IMR-90 (cell line): ENCODE results near the gene CARD19.

Experiments
- CEBPB ChIP-seq: IDR thresholded peaks from 2 replicates; pipeline ENCODE4 v1.6.1; 2012; ENCODE audit warnings: low read depth, low read length, improper control_type of control experiment
- CHD1 ChIP-seq: IDR thresholded peaks from 2 replicates; pipeline ENCODE4 v1.6.1; 2012; ENCODE audit warnings: low read depth, low read length, improper control_type of control experiment
- FOS ChIP-seq: fragments of 150-350 bp; IDR thresholded peaks from 2 replicates; pipeline ENCODE4 v1.6.1; 2016; ENCODE audit warnings: low read depth, low read length
- MAZ ChIP-seq: IDR thresholded peaks from 2 replicates; pipeline ENCODE4 v1.6.1; 2012; ENCODE audit warnings: low read depth, mild to moderate bottlenecking, low read length, improper control_type of control experiment, moderate library complexity, borderline replicate concordance
- MXI1 ChIP-seq: IDR thresholded peaks from 2 replicates; pipeline ENCODE4 v1.6.1; 2012; ENCODE audit warnings: low read depth, mild to moderate bottlenecking, low read length, moderate library complexity, borderline replicate concordance
- POLR2A ChIP-seq: IDR thresholded peaks from 2 replicates; pipeline ENCODE4 v1.6.1; 2012; ENCODE audit warnings: mild to moderate bottlenecking, low read depth, low read length
- RAD21 ChIP-seq: IDR thresholded peaks from 2 replicates; pipeline ENCODE4 v1.6.1; 2012; ENCODE audit warnings: low read length, improper control_type of control experiment
- RCOR1 ChIP-seq: IDR thresholded peaks from 2 replicates; pipeline ENCODE4 v1.6.1; 2012; ENCODE audit warnings: mild to moderate bottlenecking, low read length, improper control_type of control experiment; ENCODE audit not compliant: insufficient replicate concordance
- RFX5 ChIP-seq: IDR thresholded peaks from 2 replicates; pipeline ENCODE4 v1.8.0; 2012; ENCODE audit warnings: low read depth, mild to moderate bottlenecking, low read length, moderate library complexity
- TF ChIP-seq, protein P1 (sequence below): conservative IDR thresholded peaks from 2 replicates; pipeline ENCODE4 v1.5.1; 2012; ENCODE audit warnings: mild to moderate bottlenecking, low read depth, low read length, improper control_type of control experiment
- TF ChIP-seq, protein P2 (sequence below): fragments of 150-350 bp; IDR thresholded peaks from 2 replicates; pipeline ENCODE4 v1.6.1; 2016; ENCODE audit warnings: low read depth, mild to moderate bottlenecking, low read length, moderate library complexity, borderline replicate concordance

DNA sequence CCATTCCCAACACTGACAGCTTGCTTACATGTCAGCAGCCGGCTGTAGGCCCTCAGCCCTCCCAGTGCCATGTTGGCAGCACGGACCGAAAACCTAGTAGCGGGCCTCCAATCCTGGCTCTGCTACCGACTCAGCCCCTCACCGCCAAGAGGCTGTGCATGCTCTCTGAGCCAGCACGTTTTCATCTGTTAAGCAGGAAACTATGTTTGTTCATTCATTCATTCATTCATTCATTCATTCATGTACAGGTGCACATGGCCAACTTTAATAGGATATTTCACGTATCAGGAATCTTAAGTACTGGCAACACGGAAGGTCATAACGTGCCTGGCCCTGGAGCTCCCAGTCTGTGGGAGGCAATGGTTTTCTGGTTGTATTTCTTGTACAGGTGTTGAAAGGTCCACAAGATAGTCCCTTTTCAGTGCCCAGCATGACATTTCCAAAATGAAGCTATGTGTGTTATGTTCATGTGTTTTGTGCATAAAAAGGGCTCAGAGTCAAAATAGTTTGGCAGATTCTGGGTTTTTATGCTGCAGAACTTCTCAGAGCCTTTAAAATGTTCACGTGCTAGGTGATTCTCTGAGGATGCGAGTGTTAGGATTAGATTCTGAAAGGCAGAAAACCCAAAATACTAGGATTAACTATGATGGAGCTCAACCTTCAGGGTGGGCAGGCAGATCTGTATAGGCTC, 19.8 kb upstream of the CARD19 start:
- TF ChIP-seq, protein P1, sequence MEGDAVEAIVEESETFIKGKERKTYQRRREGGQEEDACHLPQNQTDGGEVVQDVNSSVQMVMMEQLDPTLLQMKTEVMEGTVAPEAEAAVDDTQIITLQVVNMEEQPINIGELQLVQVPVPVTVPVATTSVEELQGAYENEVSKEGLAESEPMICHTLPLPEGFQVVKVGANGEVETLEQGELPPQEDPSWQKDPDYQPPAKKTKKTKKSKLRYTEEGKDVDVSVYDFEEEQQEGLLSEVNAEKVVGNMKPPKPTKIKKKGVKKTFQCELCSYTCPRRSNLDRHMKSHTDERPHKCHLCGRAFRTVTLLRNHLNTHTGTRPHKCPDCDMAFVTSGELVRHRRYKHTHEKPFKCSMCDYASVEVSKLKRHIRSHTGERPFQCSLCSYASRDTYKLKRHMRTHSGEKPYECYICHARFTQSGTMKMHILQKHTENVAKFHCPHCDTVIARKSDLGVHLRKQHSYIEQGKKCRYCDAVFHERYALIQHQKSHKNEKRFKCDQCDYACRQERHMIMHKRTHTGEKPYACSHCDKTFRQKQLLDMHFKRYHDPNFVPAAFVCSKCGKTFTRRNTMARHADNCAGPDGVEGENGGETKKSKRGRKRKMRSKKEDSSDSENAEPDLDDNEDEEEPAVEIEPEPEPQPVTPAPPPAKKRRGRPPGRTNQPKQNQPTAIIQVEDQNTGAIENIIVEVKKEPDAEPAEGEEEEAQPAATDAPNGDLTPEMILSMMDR: no peak
- TF ChIP-seq RAD21 (no peak), FOS (no peak), CHD1 (no peak), POLR2A (no peak), MAZ (no peak), CEBPB (no peak), RCOR1 (no peak), RFX5 (no peak), MXI1 (no peak)
- TF ChIP-seq, protein P2, sequence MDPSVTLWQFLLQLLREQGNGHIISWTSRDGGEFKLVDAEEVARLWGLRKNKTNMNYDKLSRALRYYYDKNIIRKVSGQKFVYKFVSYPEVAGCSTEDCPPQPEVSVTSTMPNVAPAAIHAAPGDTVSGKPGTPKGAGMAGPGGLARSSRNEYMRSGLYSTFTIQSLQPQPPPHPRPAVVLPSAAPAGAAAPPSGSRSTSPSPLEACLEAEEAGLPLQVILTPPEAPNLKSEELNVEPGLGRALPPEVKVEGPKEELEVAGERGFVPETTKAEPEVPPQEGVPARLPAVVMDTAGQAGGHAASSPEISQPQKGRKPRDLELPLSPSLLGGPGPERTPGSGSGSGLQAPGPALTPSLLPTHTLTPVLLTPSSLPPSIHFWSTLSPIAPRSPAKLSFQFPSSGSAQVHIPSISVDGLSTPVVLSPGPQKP: no peak
